Fibroblast of lung (primary cell): ENCODE data around the gene EYS.

Experiments used
- CTCF ChIP-seq, 2 donors: IDR thresholded peaks in 1 of 2; conservative IDR thresholded peaks in 1 of 2; 1 replicate in 1 of 2; 2 replicates in 1 of 2; pipeline ENCODE4 v1.5.1; 2011 to 2012; ENCODE audit warnings: low read length in 2 of 2, control low read depth in 1 of 2, inconsistent platforms in 1 of 2, low read depth in 1 of 2, mild to moderate bottlenecking in 1 of 2
- EZH2 ChIP-seq: IDR thresholded peaks from 2 replicates; pipeline ENCODE4 v1.5.1; 2012; ENCODE audit warnings: low read length, control low read depth, mild to moderate bottlenecking; ENCODE audit errors: missing control alignments

GRCh38 chr6:63677282-63677681 lies 2029.7 kb downstream of the EYS start:
- TF ChIP-seq CTCF (conservative IDR thresholded peaks at IDR 0.05 in 1 of 2, IDR thresholded peaks at IDR 0.05 in 1 of 2; ENCODE audit: low read depth in 1 of 2, low read length in 2 of 2): no peak
- TF ChIP-seq EZH2: no peak
